Measurements from ENCODE around the gene KLHL30.

The KLHL30 gene

DNA sequence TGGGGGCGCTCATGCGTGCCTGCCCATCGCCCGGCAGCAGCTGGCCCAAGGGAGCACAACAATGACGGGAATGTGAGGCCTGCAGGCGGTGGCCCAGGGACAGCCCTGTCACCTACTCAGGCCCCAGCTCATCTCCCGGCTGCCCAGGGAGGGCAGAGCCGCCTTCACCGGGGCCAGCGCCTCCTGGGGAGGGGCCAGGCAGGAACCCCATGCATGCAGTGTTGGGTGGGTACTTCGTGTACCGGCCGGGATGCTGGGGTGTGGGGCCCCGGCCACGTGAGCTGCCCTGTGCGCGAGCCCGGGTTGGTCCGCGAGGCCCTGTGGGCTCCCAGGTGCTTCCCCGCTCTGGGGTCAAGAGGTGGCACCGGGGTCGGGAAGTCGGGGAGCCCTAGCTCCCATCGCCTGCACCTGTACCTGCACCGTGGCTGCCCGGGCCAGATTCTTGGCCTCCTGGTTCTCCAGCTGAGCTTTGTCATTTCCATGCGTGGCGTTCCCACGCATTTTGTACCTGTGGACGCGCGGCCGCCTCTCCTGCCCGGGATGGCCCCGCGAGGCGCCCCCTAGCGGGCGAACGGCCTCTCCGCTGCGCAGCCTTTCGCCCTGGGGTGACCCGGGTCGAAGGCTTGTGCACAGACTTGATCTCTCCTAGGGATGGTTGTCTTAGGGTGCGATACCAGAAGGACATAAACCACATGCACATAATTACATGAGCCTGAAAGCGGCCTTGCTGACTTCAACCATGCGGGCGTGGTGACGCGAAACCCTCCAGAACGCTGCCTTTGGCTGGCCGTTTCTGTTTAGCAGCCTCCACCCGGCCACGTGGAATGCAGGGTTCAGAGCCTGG, 950 bp downstream of the KLHL30 start:
- H3K27ac Mint-ChIP-seq, result no peak overlapping the region
- DNase-seq, result peak; percentile 50
- no peak overlapping the region for H3K4me3 Mint-ChIP-seq
- H3K9me3 Mint-ChIP-seq, result no peaks in the 10 kb centered on the region
- no peaks in the 10 kb centered on the region for H3K27me3 Mint-ChIP-seq
- CTCF ChIA-PET, result interaction anchor here (0.7 to 2.3 kb wide), 7 partner anchors 12 to 281 kb away, joined by 3 to 7 read pairs (median 4); no protein-coding TSS in a partner anchor
- peaks cover 5% of the 10 kb centered on the region for H3K4me1 Mint-ChIP-seq
- no peaks in the 10 kb centered on the region for H3K36me3 Mint-ChIP-seq

DNA sequence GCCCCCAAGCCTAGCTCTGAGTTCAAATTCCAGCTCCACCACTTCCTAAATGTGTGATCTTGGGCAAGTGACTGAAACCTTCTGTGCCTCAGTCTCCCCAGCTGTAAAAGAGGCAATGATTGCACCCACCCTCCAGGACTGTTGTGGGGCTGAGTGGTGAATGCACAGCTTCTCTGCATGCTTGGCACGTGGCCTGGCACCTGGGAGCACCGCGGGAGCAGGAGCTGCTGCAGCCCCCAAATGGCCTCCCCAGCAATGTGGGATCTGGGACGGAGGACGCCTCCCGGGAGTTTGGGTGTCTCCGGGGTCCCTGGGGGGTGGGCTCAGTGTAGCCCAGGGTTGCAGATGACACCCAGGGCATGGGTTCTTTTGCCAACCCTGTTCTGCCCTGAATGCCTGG, 1.6 kb downstream of the KLHL30 start:
- H3K27me3 Mint-ChIP-seq, result no peaks in the 10 kb centered on the region
- no peak overlapping the region for H3K4me3 Mint-ChIP-seq
- H3K9me3 Mint-ChIP-seq, result no peaks in the 10 kb centered on the region
- peaks cover 5% of the 10 kb centered on the region for H3K4me1 Mint-ChIP-seq
- CTCF ChIA-PET, result interaction anchor here (1.3 to 2.3 kb wide), 4 partner anchors 170 to 282 kb away, joined by 3 to 7 read pairs (median 7); no protein-coding TSS in a partner anchor
- no peaks in the 10 kb centered on the region for H3K36me3 Mint-ChIP-seq
- H3K27ac Mint-ChIP-seq, result no peak overlapping the region
- no peak for DNase-seq

DNA sequence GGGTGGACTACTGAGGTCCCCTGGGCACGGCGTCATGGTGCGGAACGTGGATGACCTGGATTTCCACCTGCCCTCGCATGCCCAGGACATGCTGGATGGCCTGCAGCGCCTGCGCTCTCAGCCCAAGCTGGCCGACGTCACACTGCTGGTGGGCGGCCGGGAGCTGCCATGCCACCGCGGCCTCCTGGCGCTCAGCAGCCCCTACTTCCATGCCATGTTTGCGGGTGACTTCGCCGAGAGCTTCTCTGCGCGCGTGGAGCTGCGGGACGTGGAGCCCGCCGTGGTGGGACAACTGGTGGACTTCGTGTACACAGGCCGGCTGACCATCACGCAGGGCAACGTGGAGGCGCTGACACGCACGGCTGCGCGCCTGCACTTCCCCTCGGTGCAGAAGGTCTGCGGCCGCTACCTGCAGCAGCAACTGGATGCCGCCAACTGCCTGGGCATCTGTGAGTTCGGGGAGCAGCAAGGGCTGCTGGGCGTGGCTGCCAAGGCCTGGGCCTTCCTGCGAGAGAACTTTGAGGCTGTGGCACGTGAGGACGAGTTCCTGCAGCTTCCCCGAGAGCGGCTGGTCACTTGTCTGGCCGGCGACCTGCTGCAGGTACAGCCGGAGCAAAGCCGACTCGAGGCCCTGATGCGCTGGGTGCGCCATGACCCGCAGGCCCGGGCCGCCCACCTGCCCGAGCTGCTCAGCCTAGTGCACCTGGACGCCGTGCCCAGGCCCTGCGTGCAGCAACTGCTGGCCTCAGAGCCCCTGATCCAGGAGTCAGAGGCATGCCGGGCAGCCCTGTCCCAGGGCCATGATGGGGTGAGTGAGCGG, 2.5 kb downstream of the KLHL30 start:
- Mint-ChIP-seq H3K27ac (no peak overlapping the region), H3K9me3 (no peaks in the 10 kb centered on the region), H3K4me1 (peaks cover 5% of the 10 kb centered on the region), H3K4me3 (no peak overlapping the region), H3K27me3 (no peaks in the 10 kb centered on the region), H3K36me3 (no peaks in the 10 kb centered on the region)
- CTCF ChIA-PET, result interaction anchor here (1.7 to 2.3 kb wide), 2 partner anchors 172 to 283 kb away, joined by 7 read pairs; no protein-coding TSS in a partner anchor
- DNase-seq, result no peak

DNA sequence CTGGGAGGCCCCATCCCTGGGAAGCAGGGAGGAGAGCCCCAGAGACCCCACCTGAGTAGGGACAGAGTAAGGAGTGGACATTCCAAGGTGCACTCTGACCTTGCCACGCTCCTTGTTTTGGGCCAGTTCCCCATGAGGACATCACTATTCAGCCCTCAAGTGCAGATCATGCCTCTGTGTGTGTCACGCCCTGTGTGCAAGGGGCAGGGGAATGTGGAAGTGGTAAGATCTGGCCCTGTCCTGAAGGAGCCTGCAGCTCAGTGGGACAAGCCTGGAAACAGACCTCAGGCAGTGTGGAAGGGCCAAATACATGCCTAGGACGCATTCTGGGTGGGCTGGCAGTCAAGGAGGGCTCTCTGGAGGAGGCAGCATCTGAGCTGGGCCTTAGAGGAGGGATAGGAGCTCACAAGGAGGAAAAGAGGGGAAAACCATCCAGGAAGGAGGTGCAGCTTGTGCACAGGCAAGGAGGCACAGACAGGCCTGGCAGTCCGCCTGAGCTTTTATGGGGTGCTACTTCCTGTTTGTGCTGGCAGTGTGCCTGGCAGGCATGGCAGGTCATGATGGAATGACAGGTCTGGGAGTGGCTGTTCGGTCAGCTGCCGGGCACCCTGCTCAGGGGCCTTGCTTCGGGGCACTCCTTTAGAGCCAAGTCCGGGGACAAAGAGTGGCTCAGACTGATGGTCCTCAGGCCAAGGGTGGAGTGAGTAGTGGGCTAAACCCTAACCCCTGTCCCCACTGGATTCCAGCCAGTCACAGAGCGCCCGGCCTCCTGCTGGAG, 3.3 kb downstream of the KLHL30 start:
- H3K36me3 Mint-ChIP-seq, result no peaks in the 10 kb centered on the region
- no peak for DNase-seq
- peak overlapping the region; percentile 66 for H3K27ac Mint-ChIP-seq
- CTCF ChIA-PET, result interaction anchor here (0.8 kb wide), 1 partner anchor 121 kb away, joined by 3 read pairs; no protein-coding TSS in a partner anchor
- H3K27me3 Mint-ChIP-seq, result no peaks in the 10 kb centered on the region
- H3K4me3 Mint-ChIP-seq, result no peak overlapping the region
- H3K9me3 Mint-ChIP-seq, result no peaks in the 10 kb centered on the region
- H3K4me1 Mint-ChIP-seq, result peaks cover 5% of the 10 kb centered on the region

DNA sequence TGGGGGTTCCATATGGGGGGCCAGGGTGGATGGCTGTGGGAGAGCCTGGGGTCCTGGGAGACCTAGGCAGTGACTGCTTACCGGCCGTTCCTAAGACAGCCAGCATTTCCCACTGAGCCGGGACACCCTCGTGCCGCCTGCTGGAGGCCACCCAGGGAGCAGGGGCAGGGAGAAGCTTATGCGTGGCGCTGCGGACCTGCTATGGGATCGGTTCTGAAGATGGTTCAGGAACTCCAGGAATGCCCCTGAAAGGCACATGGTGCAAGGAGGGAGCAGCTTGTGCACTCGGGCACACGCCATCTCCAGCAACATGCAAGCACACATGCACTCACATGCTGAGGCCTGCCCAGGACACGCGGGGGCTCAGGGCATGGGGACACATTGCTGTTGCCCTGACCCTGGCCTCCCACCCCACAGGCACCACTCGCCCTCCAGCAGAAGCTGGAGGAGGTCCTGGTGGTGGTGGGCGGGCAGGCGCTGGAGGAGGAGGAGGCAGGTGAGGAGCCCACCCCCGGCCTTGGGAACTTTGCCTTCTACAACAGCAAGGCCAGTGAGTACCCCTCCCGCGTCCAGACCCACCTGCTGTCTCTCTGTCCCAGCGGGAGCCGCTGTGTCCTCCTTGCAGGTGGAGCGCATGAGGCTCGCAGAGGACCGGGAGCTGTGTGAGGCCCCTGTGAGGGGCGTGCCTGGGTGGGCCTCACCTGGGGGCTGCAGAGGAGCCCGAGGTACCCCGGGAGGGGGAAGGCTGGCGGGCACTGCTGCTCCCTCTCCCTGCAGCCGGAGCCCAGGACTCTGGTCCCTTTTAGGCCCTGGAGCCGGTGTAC, 4.1 kb downstream of the KLHL30 start:
- Mint-ChIP-seq H3K9me3 (no peaks in the 10 kb centered on the region), H3K36me3 (no peaks in the 10 kb centered on the region), H3K4me3 (no peak overlapping the region), H3K27me3 (no peaks in the 10 kb centered on the region), H3K4me1 (peaks cover 5% of the 10 kb centered on the region), H3K27ac (no peak overlapping the region)
- no peak for DNase-seq
- CTCF ChIA-PET, result interaction anchor here (0.8 kb wide), 1 partner anchor 120 kb away, joined by 3 read pairs; no protein-coding TSS in a partner anchor

DNA sequence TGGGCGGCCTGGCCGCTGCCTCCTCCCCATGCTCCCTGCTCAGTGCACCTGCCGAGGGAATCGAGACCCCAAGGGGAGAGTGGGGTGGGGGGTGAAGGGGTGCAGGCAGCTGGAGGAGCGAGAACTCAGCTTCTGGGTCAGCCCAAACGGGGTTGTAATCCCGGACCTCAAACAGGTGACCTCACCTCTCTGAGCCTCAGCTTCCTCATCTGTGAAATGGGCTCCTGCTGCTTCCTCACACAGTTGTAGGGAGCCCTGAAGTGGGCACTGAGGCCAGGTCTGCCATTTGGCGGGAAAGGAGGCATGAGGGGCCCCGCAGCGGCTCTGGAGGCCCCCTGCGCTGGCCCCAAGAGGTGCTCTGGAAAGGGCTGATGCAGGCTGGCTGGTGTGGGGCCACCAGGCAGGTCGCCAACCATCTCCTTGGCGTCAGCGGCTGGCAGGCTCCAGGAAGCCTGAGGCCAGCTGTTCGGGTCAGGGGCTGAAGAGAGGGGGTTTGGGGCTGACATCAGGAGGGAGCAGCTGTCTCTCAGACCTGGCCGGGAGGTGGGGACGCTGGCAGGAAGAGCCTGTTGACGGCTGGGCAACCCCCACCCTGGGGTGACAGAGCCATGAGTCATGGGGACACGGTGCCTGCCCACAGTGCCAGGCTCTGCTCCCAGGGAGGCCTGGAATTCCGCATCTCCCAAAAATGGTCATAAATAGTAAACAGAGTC, 4.9 kb downstream of the KLHL30 start:
- no peak overlapping the region for H3K4me3 Mint-ChIP-seq
- H3K27me3 Mint-ChIP-seq, result no peaks in the 10 kb centered on the region
- H3K9me3 Mint-ChIP-seq, result no peaks in the 10 kb centered on the region
- no peak for DNase-seq
- peaks cover 5% of the 10 kb centered on the region for H3K4me1 Mint-ChIP-seq
- no peak overlapping the region for H3K27ac Mint-ChIP-seq
- no peaks in the 10 kb centered on the region for H3K36me3 Mint-ChIP-seq
- CTCF ChIA-PET, result no interaction called here

DNA sequence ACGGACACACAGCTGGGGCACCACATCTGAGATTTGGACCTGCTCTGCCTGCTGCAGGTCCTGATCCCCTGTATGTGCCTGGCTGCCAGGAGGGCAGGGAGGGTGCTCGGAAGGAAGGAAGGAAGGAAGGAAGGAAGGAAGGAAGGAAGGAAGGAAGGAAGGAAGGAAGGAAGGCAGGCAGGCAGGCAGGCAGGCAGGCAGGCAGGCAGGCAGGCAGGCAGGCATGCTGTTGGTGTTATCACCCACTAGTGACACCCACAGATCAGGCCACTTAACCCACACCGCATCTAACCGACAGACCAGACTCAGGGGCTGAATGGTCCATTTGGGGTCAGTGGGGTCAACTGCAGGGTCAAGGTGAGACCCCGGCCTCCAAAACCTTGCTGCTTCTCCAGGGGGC, 5.8 kb downstream of the KLHL30 start:
- no peaks in the 10 kb centered on the region for H3K27me3 Mint-ChIP-seq
- no peak overlapping the region for H3K27ac Mint-ChIP-seq
- H3K4me1 Mint-ChIP-seq, result peaks cover 5% of the 10 kb centered on the region
- H3K36me3 Mint-ChIP-seq, result no peaks in the 10 kb centered on the region
- CTCF ChIA-PET, result no interaction called here
- H3K9me3 Mint-ChIP-seq, result no peaks in the 10 kb centered on the region
- no peak for DNase-seq
- no peak overlapping the region for H3K4me3 Mint-ChIP-seq

DNA sequence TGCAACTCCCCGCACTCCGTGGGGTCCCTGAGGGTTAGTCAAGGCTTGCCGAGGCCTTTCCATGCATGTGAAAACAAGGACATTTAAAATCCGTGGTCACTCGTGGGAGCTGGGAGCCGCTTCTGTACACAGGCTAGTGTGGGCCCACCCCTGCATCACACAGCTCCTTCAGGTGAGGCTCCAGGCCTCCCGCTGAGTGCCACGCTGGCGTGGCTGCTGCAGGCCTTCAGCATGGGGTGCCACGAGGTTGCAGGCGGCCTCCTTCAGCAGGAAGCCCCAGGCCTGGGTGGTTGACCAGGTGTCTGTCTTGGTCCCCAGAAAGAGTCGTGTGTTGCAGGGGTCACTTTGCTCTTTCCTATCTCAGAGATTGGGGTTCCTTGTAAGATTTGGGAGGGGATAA, 6.6 kb downstream of the KLHL30 start:
- Mint-ChIP-seq H3K27ac (no peak overlapping the region), H3K36me3 (no peaks in the 10 kb centered on the region), H3K4me3 (no peak overlapping the region), H3K27me3 (no peaks in the 10 kb centered on the region), H3K9me3 (no peaks in the 10 kb centered on the region), H3K4me1 (peaks cover 5% of the 10 kb centered on the region)
- CTCF ChIA-PET, result no interaction called here
- DNase-seq, result no peak

DNA sequence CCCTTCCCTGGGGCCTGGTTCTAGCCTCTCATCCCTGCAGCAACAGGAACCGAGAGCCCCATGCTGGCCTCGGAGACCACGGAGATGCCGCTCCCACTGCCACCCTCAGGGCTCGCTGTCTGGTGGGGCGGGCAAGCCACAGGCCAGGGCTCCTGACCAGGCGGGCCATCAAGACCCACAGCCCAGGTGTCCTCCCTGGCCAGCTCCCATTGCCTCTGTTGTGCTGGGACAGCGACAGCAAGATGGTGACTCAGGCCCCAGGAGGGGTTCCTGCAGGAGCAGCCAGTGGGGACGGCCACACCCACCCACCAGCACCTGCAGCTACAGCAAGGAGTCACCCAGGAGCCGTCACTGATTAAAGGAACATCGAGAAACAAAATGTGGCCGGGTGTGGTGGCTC, 7.4 kb downstream of the KLHL30 start:
- Mint-ChIP-seq H3K9me3 (no peaks in the 10 kb centered on the region), H3K4me3 (no peak overlapping the region), H3K27ac (no peak overlapping the region), H3K27me3 (no peaks in the 10 kb centered on the region), H3K36me3 (no peaks in the 10 kb centered on the region), H3K4me1 (peaks cover 5% of the 10 kb centered on the region)
- no peak for DNase-seq
- CTCF ChIA-PET, result no interaction called here

DNA sequence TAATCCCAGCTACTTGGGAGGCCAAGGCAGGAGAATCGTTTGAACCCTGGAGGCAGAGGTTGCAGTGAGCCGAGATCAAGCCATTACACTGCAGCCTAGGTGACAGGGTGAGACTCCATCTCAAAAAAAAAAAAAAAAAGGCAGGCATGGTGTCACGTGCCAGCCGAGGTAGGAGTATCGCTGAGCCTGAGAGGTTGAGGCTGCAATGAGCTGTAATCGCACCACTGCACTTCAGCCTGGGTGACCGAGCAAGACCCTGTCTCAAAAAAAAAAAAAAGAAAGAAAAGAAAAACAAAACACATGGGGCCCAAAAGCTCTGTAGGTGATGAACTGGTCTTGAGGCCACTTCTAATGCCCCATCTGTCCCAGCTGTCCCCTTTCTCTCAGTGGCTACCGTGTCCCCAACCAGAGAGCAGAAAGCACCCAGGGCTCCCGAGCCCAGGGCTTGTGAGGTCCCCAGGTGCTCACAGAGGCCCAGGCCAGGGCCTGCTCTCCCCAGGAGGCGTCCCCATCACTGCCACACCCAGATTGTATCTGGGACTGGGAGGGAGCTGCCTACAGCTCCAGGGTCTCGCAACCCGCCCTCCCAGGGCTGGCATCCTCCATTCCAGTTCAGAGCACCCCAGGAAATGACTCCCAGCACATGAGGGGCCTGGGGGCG, 8.5 kb downstream of the KLHL30 start:
- CTCF ChIA-PET, result no interaction called here
- DNase-seq, result no peak
- Mint-ChIP-seq H3K4me3 (no peak overlapping the region), H3K27ac (no peak overlapping the region), H3K9me3 (no peaks in the 10 kb centered on the region), H3K36me3 (no peaks in the 10 kb centered on the region), H3K4me1 (no peaks in the 10 kb centered on the region), H3K27me3 (no peaks in the 10 kb centered on the region)

DNA sequence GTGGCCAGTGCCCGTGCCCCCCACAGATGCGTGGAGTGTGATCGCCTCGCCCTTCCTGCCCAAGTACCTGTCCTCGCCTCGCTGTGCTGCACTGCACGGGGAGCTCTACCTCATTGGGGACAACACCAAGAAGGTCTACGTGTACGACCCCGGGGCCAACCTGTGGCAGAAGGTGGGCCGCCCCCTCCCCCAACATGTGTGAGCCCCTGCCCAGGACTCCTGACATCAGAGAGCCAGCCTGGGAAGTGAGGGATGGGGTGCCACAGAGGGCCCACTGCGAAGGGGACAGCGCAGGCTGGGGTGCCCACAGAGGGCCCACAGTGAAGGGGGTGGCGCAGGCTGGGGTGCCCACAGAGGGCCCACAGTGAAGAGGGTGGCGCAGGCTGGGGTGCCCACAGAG, 10.5 kb downstream of the KLHL30 start:
- CTCF ChIA-PET, result no interaction called here
- Mint-ChIP-seq H3K27ac (no peak overlapping the region), H3K27me3 (no peaks in the 10 kb centered on the region), H3K9me3 (peaks cover under 1% of the 10 kb centered on the region), H3K4me3 (no peak overlapping the region), H3K36me3 (no peaks in the 10 kb centered on the region), H3K4me1 (no peaks in the 10 kb centered on the region)
- no peak for DNase-seq

DNA sequence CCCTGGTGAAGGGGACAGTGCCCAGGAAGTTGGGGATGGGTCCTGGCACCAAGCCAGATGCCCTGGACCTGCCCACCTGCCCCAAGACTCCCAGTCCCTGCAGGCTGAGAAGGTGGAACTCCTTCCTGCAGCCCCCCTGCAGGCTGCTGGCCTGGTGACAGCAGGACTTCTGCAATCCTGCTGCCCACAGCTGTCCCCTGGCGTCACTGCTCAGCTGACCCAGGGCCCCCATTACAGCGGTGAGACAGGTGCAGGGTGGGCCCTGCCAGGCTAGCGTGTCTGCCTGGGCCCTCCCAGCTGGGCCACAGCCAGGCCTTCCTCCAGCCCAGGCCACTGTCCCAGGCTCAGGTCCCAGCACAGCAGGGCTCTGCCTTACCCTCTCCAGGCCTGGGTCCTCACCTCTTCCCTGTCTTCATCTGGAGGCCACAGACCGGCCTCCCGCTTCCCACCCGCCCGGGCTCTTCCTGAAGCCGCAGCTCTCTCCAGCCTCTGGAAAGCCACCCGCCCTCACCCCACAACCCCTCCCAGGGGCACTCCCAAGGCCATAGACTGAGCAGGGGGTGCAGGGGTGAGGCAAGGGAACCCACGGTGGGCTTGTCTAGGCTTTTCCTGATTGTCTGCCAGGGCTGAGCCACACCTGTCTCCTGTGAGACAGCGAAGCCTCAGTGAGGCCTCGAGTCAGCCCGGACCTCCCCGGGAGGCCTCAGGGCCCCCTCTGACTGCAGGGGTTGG, 11.5 kb downstream of the KLHL30 start:
- no peaks in the 10 kb centered on the region for H3K36me3 Mint-ChIP-seq
- H3K4me1 Mint-ChIP-seq, result no peaks in the 10 kb centered on the region
- H3K27me3 Mint-ChIP-seq, result peaks cover 6% of the 10 kb centered on the region
- H3K9me3 Mint-ChIP-seq, result peaks cover 2% of the 10 kb centered on the region
- no peak overlapping the region for H3K4me3 Mint-ChIP-seq
- DNase-seq, result no peak
- CTCF ChIA-PET, result no interaction called here
- H3K27ac Mint-ChIP-seq, result no peak overlapping the region

All from activated naive CD4-positive, alpha-beta T cell treated with anti-CD3 and anti-CD28 coated beads, Interleukin-2, amount 10 ng/mL, durations not matched to agents 7 days and 5 days (primary cell).